NCI-H748 (cell line): ENCODE measurements around the gene C16orf90.

Experiments used
- DNase-seq: peaks from one replicate; lab custom pipeline; 2025; ENCODE audit not compliant: unreplicated experiment; lab: John Stamatoyannopoulos, UW

Gene C16orf90, protein sequence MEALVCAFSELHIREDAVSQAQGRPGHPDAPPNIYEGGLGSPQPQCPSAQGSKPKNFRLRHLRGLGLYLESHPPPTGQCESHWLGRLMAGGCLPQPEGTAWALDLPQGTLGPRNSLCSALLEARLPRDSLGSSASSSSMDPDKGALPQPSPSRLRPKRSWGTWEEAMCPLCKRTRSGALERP

DNA sequence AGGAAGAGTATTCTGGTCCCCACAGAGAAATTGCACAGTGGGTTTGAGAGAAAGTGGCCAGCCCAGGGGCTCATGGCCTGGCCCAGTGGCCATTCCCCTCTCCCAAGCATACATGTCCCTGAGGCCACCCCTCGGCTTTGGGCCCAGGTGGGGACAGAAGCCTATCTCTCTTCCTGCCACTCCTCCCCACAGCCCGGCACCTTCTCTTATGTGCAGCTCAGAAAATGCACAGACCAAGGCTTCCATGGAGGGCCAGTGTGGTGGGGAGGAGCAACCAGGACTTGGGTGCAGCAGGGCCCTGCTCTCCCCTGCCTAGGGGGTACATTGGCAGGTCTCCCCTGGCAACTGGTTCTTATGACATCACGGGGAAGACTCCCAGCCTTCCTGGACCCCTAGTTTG is at the start of gene C16orf90:
Gene C16orf90, minus strand, starts transcription at position 314 of the 400 bp plus-strand sequence. Its CDS starts 68 bp downstream, at position 246.
- no peak for DNase-seq

GRCh38 chr16:3542601-3543373 is 47.5 kb upstream of the C16orf90 start:
- no peak for DNase-seq

DNA sequence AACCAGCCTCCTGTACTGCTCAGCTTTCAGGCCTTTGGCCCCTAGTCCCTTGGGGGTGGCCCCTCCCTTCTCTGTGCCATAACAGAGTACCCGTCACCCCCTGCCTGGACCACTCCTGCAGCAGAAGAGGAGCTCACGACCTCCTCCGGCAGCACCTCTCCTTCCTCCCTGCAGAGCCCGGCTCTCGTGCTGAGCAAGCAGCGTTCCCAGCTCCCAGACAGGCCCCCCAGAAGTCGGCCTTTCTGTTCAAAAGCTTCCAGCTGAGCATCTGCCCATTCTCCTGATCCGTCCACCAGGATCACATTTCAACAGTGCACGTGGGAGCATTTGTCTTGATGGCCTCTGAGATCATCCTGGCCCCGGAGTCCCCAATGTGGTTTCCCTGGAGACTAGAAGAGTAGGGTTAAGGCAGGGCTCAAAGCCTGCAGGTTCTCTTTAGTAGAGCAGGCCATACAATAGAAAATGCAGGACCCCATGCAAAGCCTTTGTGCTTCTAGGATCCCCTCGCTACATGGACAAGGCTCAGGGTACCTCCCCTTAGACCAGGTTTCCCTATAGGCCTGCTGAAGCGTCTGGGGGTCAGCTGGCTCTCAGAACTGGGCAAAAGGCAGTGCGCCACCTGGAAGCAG is 46.4 kb upstream of the C16orf90 start:
- DNase-seq, result no peak

DNA sequence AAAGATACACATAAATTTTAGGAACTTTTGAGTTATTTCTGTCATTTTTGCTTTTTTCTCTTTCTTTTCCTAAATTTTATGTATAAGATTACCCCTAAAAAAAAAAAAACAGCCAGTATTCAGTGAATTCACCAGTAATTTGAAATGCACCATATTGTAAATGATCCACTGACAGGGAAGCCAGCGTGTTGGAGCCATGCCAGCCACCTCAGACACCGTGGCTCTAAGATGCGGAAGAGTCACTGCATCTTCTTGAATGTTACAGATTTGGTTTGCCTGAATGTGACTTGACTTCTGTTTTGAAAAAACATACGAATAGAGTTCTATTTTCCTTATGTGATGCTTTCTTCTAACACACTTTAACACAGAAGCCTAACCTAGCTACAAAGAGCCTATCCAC is 42.9 kb upstream of the C16orf90 start:
- no peak for DNase-seq

DNA sequence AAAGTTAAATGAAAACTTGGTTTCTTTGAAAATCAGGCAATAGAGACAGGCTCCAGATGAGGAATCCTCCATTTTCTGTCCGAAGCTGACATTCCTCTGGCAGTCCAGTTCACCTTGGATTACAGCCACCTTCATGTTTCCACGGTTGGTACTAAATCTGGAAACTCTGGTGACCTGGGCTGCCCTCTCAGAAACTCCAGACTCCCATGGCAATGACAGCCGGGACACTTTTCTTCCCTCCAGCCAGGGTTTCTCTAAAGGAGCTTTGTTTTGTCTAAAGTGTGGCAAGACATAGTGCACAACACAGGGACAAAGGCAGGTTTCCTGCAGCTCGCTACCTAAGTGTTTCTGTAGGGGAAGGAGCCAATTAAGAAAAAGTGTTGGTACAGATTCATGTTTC is 41.6 kb upstream of the C16orf90 start:
- no peak for DNase-seq

- no peak for DNase-seq
Measured at GRCh38 chr16:3536271-3536731, 41.0 kb upstream of the C16orf90 start.

DNA sequence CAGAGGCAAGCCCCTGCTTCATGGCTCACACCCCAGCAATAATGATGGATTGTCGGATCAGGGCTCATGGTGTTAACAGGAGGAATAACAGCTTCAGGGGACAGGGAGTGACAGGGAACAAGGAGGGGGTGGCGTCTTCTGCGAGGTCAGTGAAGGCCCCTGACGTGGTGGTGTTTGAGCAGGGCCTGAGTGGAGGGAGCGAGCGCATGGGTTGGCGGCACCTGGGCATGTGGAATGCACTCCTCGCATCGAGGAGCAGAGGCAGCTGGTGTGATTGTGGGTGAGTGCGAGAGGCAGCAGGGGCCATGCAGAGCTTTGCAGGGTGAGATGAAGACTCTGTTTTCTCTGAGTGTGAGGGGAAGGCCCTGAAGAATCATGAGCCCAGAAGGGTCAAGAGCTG is 38.8 kb upstream of the C16orf90 start:
- no peak for DNase-seq

DNA sequence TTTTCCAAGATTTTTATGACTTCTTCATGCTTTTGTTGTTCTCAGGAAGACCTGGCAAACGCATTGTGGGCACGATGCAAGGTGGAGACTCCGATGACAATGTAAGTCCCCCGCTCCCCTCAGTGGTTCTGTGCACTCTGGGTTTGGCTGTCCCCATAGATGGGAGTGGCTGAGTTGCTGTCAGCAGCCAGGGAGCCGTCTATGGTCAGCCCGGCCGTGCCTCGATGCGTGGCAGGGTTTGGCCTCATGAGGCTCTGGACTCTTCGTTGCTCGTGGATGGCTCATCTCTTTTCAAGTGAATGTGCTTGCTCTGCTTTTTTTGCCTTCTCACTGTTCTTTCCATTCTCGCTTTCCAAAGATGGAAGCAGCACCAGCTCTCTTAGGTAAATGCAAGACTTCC is 37.5 kb upstream of the C16orf90 start:
- no peak for DNase-seq

- no peak for DNase-seq
Measured at GRCh38 chr16:3530371-3530914, 35.2 kb upstream of the C16orf90 start.

- no peak for DNase-seq
Measured at GRCh38 chr16:3529175-3529574, 33.9 kb upstream of the C16orf90 start.

- DNase-seq, result no peak
Measured at GRCh38 chr16:3528406-3528805, 33.1 kb upstream of the C16orf90 start.

- DNase-seq, result peak; percentile 58
Measured at GRCh38 chr16:3527216-3527829, 32.0 kb upstream of the C16orf90 start.

GRCh38 chr16:3525951-3526350 is 30.7 kb upstream of the C16orf90 start:
- DNase-seq, result no peak

DNA sequence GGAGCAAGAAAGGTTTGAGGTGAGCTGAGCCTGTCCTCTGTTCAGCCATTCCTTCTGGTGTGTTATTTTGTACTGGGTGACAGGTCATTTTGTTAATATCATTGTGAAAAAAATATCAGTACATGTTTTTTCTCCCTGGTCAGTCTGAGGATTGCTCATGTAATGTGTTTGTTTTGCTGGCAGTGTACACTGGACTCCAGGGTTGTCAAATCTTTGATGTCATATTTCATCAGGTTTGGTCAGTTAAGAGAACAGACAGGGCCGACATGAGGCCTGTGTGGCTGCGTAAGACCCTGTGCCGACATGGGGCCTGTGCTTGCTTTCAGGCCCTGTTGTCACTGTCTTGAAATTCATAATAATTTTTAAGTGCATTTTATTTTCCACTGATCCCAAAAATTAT is 28.0 kb upstream of the C16orf90 start:
- DNase-seq, result no peak

DNA sequence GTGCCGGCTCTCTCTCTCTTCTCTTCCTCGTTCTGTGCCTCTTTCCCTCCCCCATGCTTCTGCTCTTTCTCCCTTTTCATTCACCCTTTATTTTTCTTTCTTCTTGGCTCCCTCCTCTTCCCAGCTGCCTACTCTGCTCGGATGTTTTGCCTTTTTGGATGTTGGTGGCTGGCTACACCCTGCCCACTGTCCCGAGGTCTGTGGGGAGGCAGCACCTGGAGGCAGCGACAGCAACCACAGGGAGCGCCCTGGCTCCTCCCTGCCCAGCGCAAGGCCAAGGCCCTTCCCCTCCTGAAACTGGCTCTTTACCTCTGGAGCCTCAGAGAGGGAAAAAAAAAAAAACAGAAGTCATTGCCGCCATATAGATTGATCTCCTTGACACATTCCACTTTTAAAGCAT is 25.6 kb upstream of the C16orf90 start:
- no peak for DNase-seq

- DNase-seq, result no peak
Measured at GRCh38 chr16:3520413-3520812, 25.1 kb upstream of the C16orf90 start.

- DNase-seq, result no peak
Measured at GRCh38 chr16:3519581-3519980, 24.3 kb upstream of the C16orf90 start.

GRCh38 chr16:3518986-3519348 is 23.7 kb upstream of the C16orf90 start:
- DNase-seq, result no peak

- DNase-seq, result peak; percentile 7
Measured at GRCh38 chr16:3518292-3518985, 23.1 kb upstream of the C16orf90 start.

DNA sequence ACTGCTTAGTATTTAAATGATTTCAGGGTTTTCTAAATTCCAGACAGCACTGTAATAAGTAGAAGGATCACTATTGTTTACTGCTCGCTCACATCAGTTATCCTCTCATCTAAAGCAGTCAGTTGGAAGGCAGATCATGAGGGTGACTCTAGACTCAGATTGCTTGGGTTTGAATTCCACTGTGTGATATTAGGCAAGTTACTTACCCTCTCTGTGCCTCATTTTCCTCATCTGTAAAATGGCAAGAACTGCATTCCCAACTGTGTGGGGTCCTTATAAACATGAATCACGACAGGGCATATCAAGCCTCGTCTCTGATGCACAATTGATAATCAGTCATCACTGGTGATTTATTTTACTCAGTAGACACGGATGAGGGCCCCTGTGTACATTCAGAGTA is 20.6 kb upstream of the C16orf90 start:
- DNase-seq, result no peak

DNA sequence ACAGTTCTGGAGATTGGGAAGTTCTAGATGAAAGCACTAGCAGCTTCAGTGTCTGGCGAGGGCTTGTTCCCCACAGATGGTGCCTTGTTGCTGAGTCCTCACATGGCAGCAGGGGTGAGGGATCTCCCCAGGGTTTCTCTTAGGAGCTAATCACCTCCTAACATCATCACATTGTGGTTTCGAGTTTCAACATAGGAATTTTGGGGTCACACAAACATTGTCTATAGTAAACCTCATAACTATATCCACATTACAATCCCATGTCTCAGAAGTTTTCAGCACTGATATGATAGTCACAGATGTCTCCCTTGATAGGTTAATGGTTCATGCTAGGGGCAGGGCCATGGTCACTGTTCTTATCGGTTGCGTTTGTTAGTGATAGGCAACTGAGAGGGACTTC is 19.3 kb upstream of the C16orf90 start:
- DNase-seq, result no peak
